ENCODE results near the gene PIAS4.
A peak's percentile ranks its signal among the peaks of the same experiment; 100 is the strongest.

PIAS4 gene

GRCh38 chr19:4015705-4016402 lies 8.3 kb downstream of the PIAS4 start:
- no peaks in the 10 kb centered on the region for H3K9me3 ChIP-seq (ENCODE audit: insufficient read depth, low read length)
- peaks cover 33% of the 10 kb centered on the region for H3K4me1 ChIP-seq (ENCODE audit: insufficient read depth, insufficient read length)
- H3K9ac ChIP-seq (ENCODE audit: insufficient read length, low read depth): peak overlapping the region; percentile 16
- H3K36me3 ChIP-seq (ENCODE audit: insufficient read depth, insufficient read length, low read length): peaks cover 90% of the 10 kb centered on the region
- no peak for DNase-seq (ENCODE audit: low read depth, low spot score)
- H3K4me3 ChIP-seq (ENCODE audit: insufficient read length, low read depth): no peak overlapping the region
- TF ChIP-seq SUZ12 (IDR thresholded peaks at IDR 0.05; ENCODE audit: extremely low read depth, insufficient read depth, insufficient read length): no peak
- no peak for TF ChIP-seq YY1 (IDR thresholded peaks at IDR 0.05; ENCODE audit: insufficient read depth, insufficient read length)
- TF ChIP-seq ZNF274 (IDR thresholded peaks at IDR 0.05; ENCODE audit: low read depth, low read length): no peak
- no peaks in the 10 kb centered on the region for H3K27me3 ChIP-seq (ENCODE audit: insufficient read depth, insufficient read length)

GRCh38 chr19:4016486-4016885 lies 8.9 kb downstream of the PIAS4 start:
- Histone ChIP-seq H3K36me3 (ENCODE audit: insufficient read depth, insufficient read length, low read length) (peaks cover 91% of the 10 kb centered on the region), H3K9me3 (ENCODE audit: insufficient read depth, low read length) (no peaks in the 10 kb centered on the region), H3K4me1 (ENCODE audit: insufficient read depth, insufficient read length) (peaks cover 27% of the 10 kb centered on the region), H3K4me3 (ENCODE audit: insufficient read length, low read depth) (no peak overlapping the region), H3K9ac (ENCODE audit: insufficient read length, low read depth) (no peak overlapping the region), H3K27me3 (ENCODE audit: insufficient read depth, insufficient read length) (no peaks in the 10 kb centered on the region)
- no peak for DNase-seq (ENCODE audit: low read depth, low spot score)
- TF ChIP-seq ZNF274 (IDR thresholded peaks at IDR 0.05; ENCODE audit: low read depth, low read length) (no peak), YY1 (IDR thresholded peaks at IDR 0.05; ENCODE audit: insufficient read depth, insufficient read length) (no peak), SUZ12 (IDR thresholded peaks at IDR 0.05; ENCODE audit: extremely low read depth, insufficient read depth, insufficient read length) (no peak)

GRCh38 chr19:4016903-4017638 lies 9.5 kb downstream of the PIAS4 start:
- Histone ChIP-seq H3K27me3 (ENCODE audit: insufficient read depth, insufficient read length) (no peaks in the 10 kb centered on the region), H3K36me3 (ENCODE audit: insufficient read depth, insufficient read length, low read length) (peaks cover 94% of the 10 kb centered on the region), H3K9ac (ENCODE audit: insufficient read length, low read depth) (no peak overlapping the region), H3K4me1 (ENCODE audit: insufficient read depth, insufficient read length) (peaks cover 27% of the 10 kb centered on the region), H3K4me3 (ENCODE audit: insufficient read length, low read depth) (no peak overlapping the region), H3K9me3 (ENCODE audit: insufficient read depth, low read length) (no peaks in the 10 kb centered on the region)
- DNase-seq (ENCODE audit: low read depth, low spot score): no peak
- TF ChIP-seq SUZ12 (IDR thresholded peaks at IDR 0.05; ENCODE audit: extremely low read depth, insufficient read depth, insufficient read length) (no peak), ZNF274 (IDR thresholded peaks at IDR 0.05; ENCODE audit: low read depth, low read length) (no peak)

- H3K27me3 ChIP-seq (ENCODE audit: insufficient read depth, insufficient read length): no peaks in the 10 kb centered on the region
- no peak overlapping the region for H3K4me3 ChIP-seq (ENCODE audit: insufficient read length, low read depth)
- TF ChIP-seq YY1 (IDR thresholded peaks at IDR 0.05; ENCODE audit: insufficient read depth, insufficient read length) (no peak), ZNF274 (IDR thresholded peaks at IDR 0.05; ENCODE audit: low read depth, low read length) (no peak), SUZ12 (IDR thresholded peaks at IDR 0.05; ENCODE audit: extremely low read depth, insufficient read depth, insufficient read length) (no peak)
- H3K36me3 ChIP-seq (ENCODE audit: insufficient read depth, insufficient read length, low read length): peaks cover 83% of the 10 kb centered on the region
- no peak for DNase-seq (ENCODE audit: low read depth, low spot score)
- H3K9ac ChIP-seq (ENCODE audit: insufficient read length, low read depth): peak overlapping the region; percentile 17
- H3K9me3 ChIP-seq (ENCODE audit: insufficient read depth, low read length): no peaks in the 10 kb centered on the region
- peaks cover 25% of the 10 kb centered on the region for H3K4me1 ChIP-seq (ENCODE audit: insufficient read depth, insufficient read length)
Observed at GRCh38 chr19:4018140-4018613, 10.6 kb downstream of the PIAS4 start.

GRCh38 chr19:4018775-4019504 lies 11.4 kb downstream of the PIAS4 start:
- H3K27me3 ChIP-seq (ENCODE audit: insufficient read depth, insufficient read length): no peaks in the 10 kb centered on the region
- H3K36me3 ChIP-seq (ENCODE audit: insufficient read depth, insufficient read length, low read length): peaks cover 83% of the 10 kb centered on the region
- no peak for DNase-seq (ENCODE audit: low read depth, low spot score)
- no peaks in the 10 kb centered on the region for H3K9me3 ChIP-seq (ENCODE audit: insufficient read depth, low read length)
- no peak overlapping the region for H3K4me3 ChIP-seq (ENCODE audit: insufficient read length, low read depth)
- TF ChIP-seq YY1 (IDR thresholded peaks at IDR 0.05; ENCODE audit: insufficient read depth, insufficient read length) (no peak), ZNF274 (IDR thresholded peaks at IDR 0.05; ENCODE audit: low read depth, low read length) (no peak), SUZ12 (IDR thresholded peaks at IDR 0.05; ENCODE audit: extremely low read depth, insufficient read depth, insufficient read length) (no peak)
- peak overlapping the region; percentile 50 for H3K9ac ChIP-seq (ENCODE audit: insufficient read length, low read depth)
- H3K4me1 ChIP-seq (ENCODE audit: insufficient read depth, insufficient read length): peaks cover 19% of the 10 kb centered on the region

GRCh38 chr19:4019578-4019977 lies 12.0 kb downstream of the PIAS4 start:
- TF ChIP-seq YY1 (IDR thresholded peaks at IDR 0.05; ENCODE audit: insufficient read depth, insufficient read length) (no peak), SUZ12 (IDR thresholded peaks at IDR 0.05; ENCODE audit: extremely low read depth, insufficient read depth, insufficient read length) (no peak), ZNF274 (IDR thresholded peaks at IDR 0.05; ENCODE audit: low read depth, low read length) (no peak)
- H3K4me3 ChIP-seq (ENCODE audit: insufficient read length, low read depth): no peak overlapping the region
- H3K36me3 ChIP-seq (ENCODE audit: insufficient read depth, insufficient read length, low read length): peaks cover 83% of the 10 kb centered on the region
- peak overlapping the region; percentile 50 for H3K9ac ChIP-seq (ENCODE audit: insufficient read length, low read depth)
- no peaks in the 10 kb centered on the region for H3K9me3 ChIP-seq (ENCODE audit: insufficient read depth, low read length)
- no peak for DNase-seq (ENCODE audit: low read depth, low spot score)
- H3K27me3 ChIP-seq (ENCODE audit: insufficient read depth, insufficient read length): no peaks in the 10 kb centered on the region
- peaks cover 17% of the 10 kb centered on the region for H3K4me1 ChIP-seq (ENCODE audit: insufficient read depth, insufficient read length)

Data from NT2/D1 (cell line).